ENCODE data around the gene SERINC3.

GRCh38 chr20:44449864-44450263 is 72.0 kb downstream of the SERINC3 start:
- TF ChIP-seq CTCF (conservative IDR thresholded peaks at IDR 0.05) (no peak), ZFX (IDR thresholded peaks at IDR 0.05) (no peak)
